ENCODE data around the gene OR52K2.

The OR52K2 gene

GRCh38 chr11:4453118-4453517 lies 4.0 kb downstream of the OR52K2 start:
- Histone ChIP-seq H3K4me3 (ENCODE audit: low read length) (no peak overlapping the region), H3K9me2 (replicated peaks; ENCODE audit: control insufficient read depth, low read length) (no peaks in the 10 kb centered on the region), H3K36me3 (ENCODE audit: control insufficient read depth, low read length) (no peaks in the 10 kb centered on the region), H3F3A (ENCODE audit: control insufficient read depth, insufficient read depth) (no peaks in the 10 kb centered on the region), H3K27ac (ENCODE audit: low read depth, low read length) (no peak overlapping the region), H3K9me3 (ENCODE audit: control insufficient read depth, insufficient read depth, low read length) (no peaks in the 10 kb centered on the region), H4K20me1 (ENCODE audit: control insufficient read depth, insufficient read depth, low read depth, low read length) (no peaks in the 10 kb centered on the region), H3K79me2 (ENCODE audit: control insufficient read depth, low read length) (no peaks in the 10 kb centered on the region), H3K4me2 (ENCODE audit: low read length) (no peak overlapping the region), H3K4me1 (ENCODE audit: control insufficient read depth, low read length) (no peaks in the 10 kb centered on the region), H3K27me3 (ENCODE audit: control insufficient read depth, low read length) (no peaks in the 10 kb centered on the region)
- no peak for TF ChIP-seq CTCF (IDR thresholded peaks at IDR 0.05; ENCODE audit: low read depth, low read length, poor library complexity, severe bottlenecking)
- no peak for TF ChIP-seq EZH2phosphoT487 (IDR thresholded peaks at IDR 0.05; ENCODE audit: borderline replicate concordance, low read length)

- H4K20me1 ChIP-seq (ENCODE audit: control insufficient read depth, insufficient read depth, low read depth, low read length) = no peaks in the 10 kb centered on the region
- H3K36me3 ChIP-seq (ENCODE audit: control insufficient read depth, low read length) = no peaks in the 10 kb centered on the region
- H3K27me3 ChIP-seq (ENCODE audit: control insufficient read depth, low read length) = no peaks in the 10 kb centered on the region
- no peak overlapping the region for H3K4me2 ChIP-seq (ENCODE audit: low read length)
- H3K9me2 ChIP-seq (replicated peaks; ENCODE audit: control insufficient read depth, low read length) = no peaks in the 10 kb centered on the region
- no peaks in the 10 kb centered on the region for H3K9me3 ChIP-seq (ENCODE audit: control insufficient read depth, insufficient read depth, low read length)
- H3K79me2 ChIP-seq (ENCODE audit: control insufficient read depth, low read length) = no peaks in the 10 kb centered on the region
- no peak overlapping the region for H3K27ac ChIP-seq (ENCODE audit: low read depth, low read length)
- no peaks in the 10 kb centered on the region for H3F3A ChIP-seq (ENCODE audit: control insufficient read depth, insufficient read depth)
- TF ChIP-seq EZH2phosphoT487 (IDR thresholded peaks at IDR 0.05; ENCODE audit: borderline replicate concordance, low read length) (no peak), CTCF (IDR thresholded peaks at IDR 0.05; ENCODE audit: low read depth, low read length, poor library complexity, severe bottlenecking) (no peak)
- no peak overlapping the region for H3K4me3 ChIP-seq (ENCODE audit: low read length)
- no peaks in the 10 kb centered on the region for H3K4me1 ChIP-seq (ENCODE audit: control insufficient read depth, low read length)
These were observed 4.9 kb downstream of the OR52K2 start for GRCh38 chr11:4454021-4454420.

GRCh38 chr11:4455419-4455818 lies 6.3 kb downstream of the OR52K2 start:
- no peaks in the 10 kb centered on the region for H3K27me3 ChIP-seq (ENCODE audit: control insufficient read depth, low read length)
- H3K79me2 ChIP-seq (ENCODE audit: control insufficient read depth, low read length) = no peaks in the 10 kb centered on the region
- no peak overlapping the region for H3K4me2 ChIP-seq (ENCODE audit: low read length)
- no peak for TF ChIP-seq CTCF (IDR thresholded peaks at IDR 0.05; ENCODE audit: low read depth, low read length, poor library complexity, severe bottlenecking)
- TF ChIP-seq EZH2phosphoT487 (IDR thresholded peaks at IDR 0.05; ENCODE audit: borderline replicate concordance, low read length) = no peak
- H3K4me1 ChIP-seq (ENCODE audit: control insufficient read depth, low read length) = no peaks in the 10 kb centered on the region
- no peaks in the 10 kb centered on the region for H3F3A ChIP-seq (ENCODE audit: control insufficient read depth, insufficient read depth)
- H3K9me2 ChIP-seq (replicated peaks; ENCODE audit: control insufficient read depth, low read length) = no peaks in the 10 kb centered on the region
- no peaks in the 10 kb centered on the region for H4K20me1 ChIP-seq (ENCODE audit: control insufficient read depth, insufficient read depth, low read depth, low read length)
- H3K27ac ChIP-seq (ENCODE audit: low read depth, low read length) = no peak overlapping the region
- H3K36me3 ChIP-seq (ENCODE audit: control insufficient read depth, low read length) = no peaks in the 10 kb centered on the region
- H3K9me3 ChIP-seq (ENCODE audit: control insufficient read depth, insufficient read depth, low read length) = no peaks in the 10 kb centered on the region
- H3K4me3 ChIP-seq (ENCODE audit: low read length) = no peak overlapping the region

- H3K27ac ChIP-seq (ENCODE audit: low read depth, low read length) = no peak overlapping the region
These were observed 10.4 kb downstream of the OR52K2 start for GRCh38 chr11:4459500-4459899.

More at GRCh38 chr11:4459500-4459899, 10.4 kb downstream of the OR52K2 start:
- TF ChIP-seq EZH2phosphoT487 (IDR thresholded peaks at IDR 0.05; ENCODE audit: borderline replicate concordance, low read length) (no peak), CTCF (IDR thresholded peaks at IDR 0.05; ENCODE audit: low read depth, low read length, poor library complexity, severe bottlenecking) (no peak)
- no peak overlapping the region for H3K4me2 ChIP-seq (ENCODE audit: low read length)
- no peak overlapping the region for H3K4me3 ChIP-seq (ENCODE audit: low read length)
- H3K9me3 ChIP-seq (ENCODE audit: control insufficient read depth, insufficient read depth, low read length) = no peaks in the 10 kb centered on the region; the same call in 1 of the 2 replicates
- H3K9me2 ChIP-seq (replicated peaks; ENCODE audit: control insufficient read depth, low read length) = no peaks in the 10 kb centered on the region
- no peaks in the 10 kb centered on the region for H3K4me1 ChIP-seq (ENCODE audit: control insufficient read depth, low read length)
- no peaks in the 10 kb centered on the region for H4K20me1 ChIP-seq (ENCODE audit: control insufficient read depth, insufficient read depth, low read depth, low read length)
- H3F3A ChIP-seq (ENCODE audit: control insufficient read depth, insufficient read depth) = no peaks in the 10 kb centered on the region
- H3K27me3 ChIP-seq (ENCODE audit: control insufficient read depth, low read length) = no peaks in the 10 kb centered on the region
- H3K36me3 ChIP-seq (ENCODE audit: control insufficient read depth, low read length) = no peaks in the 10 kb centered on the region
- no peaks in the 10 kb centered on the region for H3K79me2 ChIP-seq (ENCODE audit: control insufficient read depth, low read length)
